GM12892 (cell line): ENCODE data around the gene LPAR6.

ENCODE experiments used
- DNase-seq: peaks from one replicate; pipeline ENCODE4 v3.0.0; 2011; ENCODE audit not compliant: insufficient read length
- FAIRE-seq: peaks from 2 replicates; lab custom pipeline; 2011; peaks lifted over from hg19 to GRCh38; lab: Jason Lieb, UNC
- POLR2A ChIP-seq: IDR thresholded peaks from 2 replicates; pipeline ENCODE4 v1.6.1; 2011; ENCODE audit warnings: low read depth, low read length, control low read depth
- POLR2AphosphoS5 ChIP-seq: IDR thresholded peaks from 2 replicates; pipeline ENCODE4 v1.6.1; 2011; ENCODE audit warnings: low read depth, low read length, control low read depth
- TAF1 ChIP-seq: IDR thresholded peaks from 2 replicates; pipeline ENCODE4 v1.6.1; 2011; ENCODE audit warnings: low read depth, mild to moderate bottlenecking, control low read depth, low read length, borderline replicate concordance

The LPAR6 gene

GRCh38 chr13:48393030-48393697 lies 19.7 kb downstream of the LPAR6 start:
- DNase-seq (no peak), FAIRE-seq (no peak)
- TF ChIP-seq TAF1 (no peak), POLR2A (no peak), POLR2AphosphoS5 (no peak)

GRCh38 chr13:48391257-48391656 lies 21.7 kb downstream of the LPAR6 start:
- FAIRE-seq (no peak), DNase-seq (no peak)
- TF ChIP-seq POLR2AphosphoS5 (no peak), TAF1 (no peak), POLR2A (no peak)

- no peak for DNase-seq
- no peak for TF ChIP-seq POLR2A
- no peak for TF ChIP-seq POLR2AphosphoS5
- no peak for TF ChIP-seq TAF1
- FAIRE-seq: no peak
Observed at GRCh38 chr13:48386816-48387215, 26.1 kb downstream of the LPAR6 start.

- FAIRE-seq: no peak
- TF ChIP-seq POLR2AphosphoS5 (no peak), POLR2A (no peak), TAF1 (no peak)
Observed at GRCh38 chr13:48383384-48383783, 29.5 kb downstream of the LPAR6 start.

GRCh38 chr13:48380581-48380980 lies 32.3 kb downstream of the LPAR6 start:
- FAIRE-seq: no peak
- DNase-seq: no peak
- TF ChIP-seq POLR2AphosphoS5 (no peak), POLR2A (no peak), TAF1 (no peak)

More at GRCh38 chr13:48383384-48383783, 29.5 kb downstream of the LPAR6 start:
- DNase-seq: no peak

GRCh38 chr13:48377857-48378256 lies 35.1 kb downstream of the LPAR6 start:
- FAIRE-seq (no peak), DNase-seq (no peak)
- no peak for TF ChIP-seq TAF1
- no peak for TF ChIP-seq POLR2AphosphoS5
- no peak for TF ChIP-seq POLR2A

- FAIRE-seq (no peak), DNase-seq (no peak)
- TF ChIP-seq POLR2A (no peak), POLR2AphosphoS5 (no peak), TAF1 (no peak)
Observed at GRCh38 chr13:48370815-48371214, 42.1 kb downstream of the LPAR6 start.

- no peak for TF ChIP-seq TAF1
- DNase-seq (no peak), FAIRE-seq (peak; percentile 54)
Observed at GRCh38 chr13:48369988-48370387, 42.9 kb downstream of the LPAR6 start.
